H1 (cell line): ENCODE data around the gene ATG5.

Experiments used
- CTCF ChIP-seq, 3 experiments: IDR thresholded peaks; 1 replicate in 2 of 3; 2 replicates in 1 of 3; pipeline versions ENCODE4 v1.5.1 to v1.6.1; 2011; ENCODE audit warnings: low read length in 3 of 3, mild to moderate bottlenecking in 3 of 3, inconsistent platforms in 2 of 3, low read depth in 1 of 3, moderate library complexity in 1 of 3; ENCODE audit not compliant: insufficient read depth in 1 of 3; ENCODE audit errors: control extremely low read depth in 1 of 3
- EGR1 ChIP-seq: IDR thresholded peaks from 2 replicates; pipeline ENCODE4 v1.6.1; 2011; ENCODE audit warnings: low read depth, low read length, borderline replicate concordance
- EZH2 ChIP-seq: fragments of 200-600 bp; sonication (generic); IDR thresholded peaks from 2 replicates; pipeline ENCODE4 v1.7.1; 2012; ENCODE audit warnings: low read depth, mild to moderate bottlenecking, moderate library complexity, low read length, inconsistent platforms; ENCODE audit not compliant: severe bottlenecking
- POLR2A ChIP-seq, 2 experiments: IDR thresholded peaks; 1 replicate in 1 of 2; 2 replicates in 1 of 2; pipeline ENCODE4 v1.6.1; 2011; ENCODE audit warnings: low read depth in 2 of 2, low read length in 2 of 2, mild to moderate bottlenecking in 2 of 2; ENCODE audit errors: control extremely low read depth in 1 of 2
- POLR2AphosphoS5 ChIP-seq: IDR thresholded peaks from 2 replicates; pipeline ENCODE4 v1.6.1; 2011; ENCODE audit warnings: low read depth, low read length
- POU5F1 ChIP-seq: IDR thresholded peaks from 2 replicates; pipeline ENCODE4 v1.6.1; 2011; ENCODE audit warnings: low read depth, mild to moderate bottlenecking, low read length, moderate library complexity
- SAP30 ChIP-seq: fragments of 300-600 bp; sonication (generic); IDR thresholded peaks from 2 replicates; pipeline ENCODE4 v1.7.1; 2012; ENCODE audit warnings: low read length, moderate library complexity, mild to moderate bottlenecking, inconsistent platforms; ENCODE audit not compliant: insufficient read depth, insufficient replicate concordance

- no peak for TF ChIP-seq POLR2A (IDR thresholded peaks at IDR 0.05; ENCODE audit: control extremely low read depth in 1 of 2, low read depth in 2 of 2, low read length in 2 of 2)
- TF ChIP-seq SAP30, result no peak
- no peak for TF ChIP-seq EGR1
- no peak for TF ChIP-seq CTCF (IDR thresholded peaks at IDR 0.05; ENCODE audit: control extremely low read depth in 1 of 3, insufficient read depth in 1 of 3, low read depth in 1 of 3, low read length in 3 of 3)
- no peak for TF ChIP-seq EZH2
- TF ChIP-seq POU5F1, result no peak
- no peak for TF ChIP-seq POLR2AphosphoS5
Observed at GRCh38 chr6:106308985-106309384, 16.6 kb downstream of the ATG5 start.
